K562 (cell line): Measurements from ENCODE around the gene DDX54. TPM values are rescaled to one million over a fixed set of nuclear protein-coding genes. Genes with fewer than 3 reads are reported as not detected.
A peak's percentile ranks its signal among the peaks of the same experiment; 100 is the strongest.

Experiments
- HDAC1 ChIP-seq, 2 experiments: fragments of 450-650 bp; IDR thresholded peaks; 2 replicates each; pipeline ENCODE4 v1.6.1; 2016 to 2017; ENCODE audit warnings: inconsistent platforms in 1 of 2, mild to moderate bottlenecking in 1 of 2, moderate library complexity in 1 of 2
- HLTF ChIP-seq: fragments of 450-650 bp; IDR thresholded peaks from 2 replicates; pipeline ENCODE4 v1.6.1; 2016
- SAP30 ChIP-seq: fragments of 200-600 bp; sonication (generic); IDR thresholded peaks from 2 replicates; pipeline ENCODE4 v1.6.1; 2012; ENCODE audit warnings: borderline replicate concordance, low read depth, mild to moderate bottlenecking, moderate library complexity, low read length, control low read depth, inconsistent platforms; ENCODE audit not compliant: insufficient read depth, poor library complexity, severe bottlenecking
- TAF7 ChIP-seq: fragments of 450-650 bp; IDR thresholded peaks from 2 replicates; pipeline ENCODE4 v1.6.1; 2016; ENCODE audit warnings: missing genetic modification characterization, missing compliant biosample characterization
- ZNF124 ChIP-seq: sonication (generic); formaldehyde crosslinking; IDR thresholded peaks from 2 replicates; pipeline ENCODE4 v1.8.1; 2022; ENCODE audit warnings: missing genetic modification reagents
- ZNF75A ChIP-seq: fragments of 450-650 bp; formaldehyde crosslinking; IDR thresholded peaks from 2 replicates; pipeline ENCODE4 v1.4.0; 2020; ENCODE audit warnings: mild to moderate bottlenecking
- polyA plus RNA-seq, 8 experiments: library from polyadenylated mRNA; depleted of rRNA in 4 of 8; stranded (reverse) in 5 of 8; unstranded in 3 of 8; fragments of >200 nt; fragmentation: Nextera tagmentation in 2 of 8; fragmentation: Illumina TruSeq in 1 of 8; extraction: Ambion mirVana in 2 of 8; extraction: Trizol in 1 of 8; gene quantifications; 2 replicates each; pipeline versions ENCODE4 v1.2.1 to v1.2.3, GENCODE V29; 2011 to 2014; ENCODE audit warnings: inconsistent platforms in 1 of 8, missing spikeins in 1 of 8
- total RNA-seq, 7 experiments: library from RNA; depleted of rRNA in 6 of 7; stranded (reverse); fragments of >200 nt in 6 of 7; fragmentation: Illumina TruSeq in 2 of 7; extraction: Trizol in 2 of 7; gene quantifications; 2 replicates each; pipeline versions ENCODE4 v1.2.1 to v1.2.3, GENCODE V29; 2011 to 2021; ENCODE audit warnings: low replicate concordance in 1 of 7
- TF ChIP-seq, protein P1 (sequence below), 2 experiments: fragments of 450-650 bp; formaldehyde crosslinking in 1 of 2; IDR thresholded peaks; 2 replicates each; pipeline versions ENCODE4 v1.4.0 to v1.6.1; 2014 to 2020; ENCODE audit warnings: mild to moderate bottlenecking in 2 of 2, borderline replicate concordance in 1 of 2, low read depth in 1 of 2
- TF ChIP-seq, protein P2 (sequence below): fragments of 450-650 bp; IDR thresholded peaks from 2 replicates; pipeline ENCODE4 v1.6.1; 2017; ENCODE audit warnings: antibody characterized with exemption, mild to moderate bottlenecking

The DDX54 gene
- total and polyA plus RNA-seq, 9 of the 15 experiments (the other 6 are each of a cell fraction or from before 2014, with no cell fraction given) = 1.4 to 135 (median 51.4) TPM

DNA sequence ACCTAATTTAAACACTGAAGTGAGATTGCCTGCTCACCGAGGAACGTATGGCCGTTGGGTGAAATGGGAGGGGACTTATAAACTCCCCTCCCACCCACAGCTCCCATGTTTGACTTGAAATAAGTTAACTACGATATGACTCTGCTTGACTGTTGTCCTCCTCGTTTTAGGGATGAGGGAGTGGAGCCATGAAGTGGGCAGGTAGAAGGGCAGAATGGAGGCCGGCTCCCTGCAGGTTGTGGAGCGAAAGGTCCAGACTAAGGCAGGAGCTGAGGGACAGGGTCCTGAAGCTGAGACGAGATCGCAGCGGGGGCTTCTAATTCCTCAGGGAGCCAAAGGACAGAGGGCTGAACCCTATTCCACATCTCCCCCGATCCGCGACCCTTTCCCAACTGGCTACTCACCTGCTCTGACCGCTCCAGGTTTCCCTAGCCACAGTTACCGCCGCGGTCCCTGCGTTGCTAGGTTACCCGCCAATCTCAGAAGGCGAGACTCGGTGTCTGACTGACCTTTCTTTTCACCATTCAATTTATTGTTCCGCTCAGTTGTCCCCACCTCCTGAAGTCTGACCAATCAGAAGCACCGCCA is 35.4 kb upstream of the DDX54 start (continued):
- TF ChIP-seq, protein P1, sequence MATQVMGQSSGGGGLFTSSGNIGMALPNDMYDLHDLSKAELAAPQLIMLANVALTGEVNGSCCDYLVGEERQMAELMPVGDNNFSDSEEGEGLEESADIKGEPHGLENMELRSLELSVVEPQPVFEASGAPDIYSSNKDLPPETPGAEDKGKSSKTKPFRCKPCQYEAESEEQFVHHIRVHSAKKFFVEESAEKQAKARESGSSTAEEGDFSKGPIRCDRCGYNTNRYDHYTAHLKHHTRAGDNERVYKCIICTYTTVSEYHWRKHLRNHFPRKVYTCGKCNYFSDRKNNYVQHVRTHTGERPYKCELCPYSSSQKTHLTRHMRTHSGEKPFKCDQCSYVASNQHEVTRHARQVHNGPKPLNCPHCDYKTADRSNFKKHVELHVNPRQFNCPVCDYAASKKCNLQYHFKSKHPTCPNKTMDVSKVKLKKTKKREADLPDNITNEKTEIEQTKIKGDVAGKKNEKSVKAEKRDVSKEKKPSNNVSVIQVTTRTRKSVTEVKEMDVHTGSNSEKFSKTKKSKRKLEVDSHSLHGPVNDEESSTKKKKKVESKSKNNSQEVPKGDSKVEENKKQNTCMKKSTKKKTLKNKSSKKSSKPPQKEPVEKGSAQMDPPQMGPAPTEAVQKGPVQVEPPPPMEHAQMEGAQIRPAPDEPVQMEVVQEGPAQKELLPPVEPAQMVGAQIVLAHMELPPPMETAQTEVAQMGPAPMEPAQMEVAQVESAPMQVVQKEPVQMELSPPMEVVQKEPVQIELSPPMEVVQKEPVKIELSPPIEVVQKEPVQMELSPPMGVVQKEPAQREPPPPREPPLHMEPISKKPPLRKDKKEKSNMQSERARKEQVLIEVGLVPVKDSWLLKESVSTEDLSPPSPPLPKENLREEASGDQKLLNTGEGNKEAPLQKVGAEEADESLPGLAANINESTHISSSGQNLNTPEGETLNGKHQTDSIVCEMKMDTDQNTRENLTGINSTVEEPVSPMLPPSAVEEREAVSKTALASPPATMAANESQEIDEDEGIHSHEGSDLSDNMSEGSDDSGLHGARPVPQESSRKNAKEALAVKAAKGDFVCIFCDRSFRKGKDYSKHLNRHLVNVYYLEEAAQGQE (IDR thresholded peaks at IDR 0.05; ENCODE audit: borderline replicate concordance) = no peak
- TF ChIP-seq, protein P1 (CRISPR knock-in tag; IDR thresholded peaks at IDR 0.05; ENCODE audit: low read depth) = peak; percentile 72; the same call in 1 of the 2 replicates
- TF ChIP-seq HLTF (0 out of 2 replicates have a peak, but pooled peaks have one; percentile 9), TAF7 (tag) (no peak), ZNF124 (CRISPR knock-in tag) (no peak), ZNF75A (CRISPR knock-in tag) (no peak), HDAC1 (IDR thresholded peaks at IDR 0.05) (peak in 1 of 2 experiments; percentile 57; a peak in 1 of 4 replicates), SAP30 (peak; percentile 67)
- TF ChIP-seq, protein P2, sequence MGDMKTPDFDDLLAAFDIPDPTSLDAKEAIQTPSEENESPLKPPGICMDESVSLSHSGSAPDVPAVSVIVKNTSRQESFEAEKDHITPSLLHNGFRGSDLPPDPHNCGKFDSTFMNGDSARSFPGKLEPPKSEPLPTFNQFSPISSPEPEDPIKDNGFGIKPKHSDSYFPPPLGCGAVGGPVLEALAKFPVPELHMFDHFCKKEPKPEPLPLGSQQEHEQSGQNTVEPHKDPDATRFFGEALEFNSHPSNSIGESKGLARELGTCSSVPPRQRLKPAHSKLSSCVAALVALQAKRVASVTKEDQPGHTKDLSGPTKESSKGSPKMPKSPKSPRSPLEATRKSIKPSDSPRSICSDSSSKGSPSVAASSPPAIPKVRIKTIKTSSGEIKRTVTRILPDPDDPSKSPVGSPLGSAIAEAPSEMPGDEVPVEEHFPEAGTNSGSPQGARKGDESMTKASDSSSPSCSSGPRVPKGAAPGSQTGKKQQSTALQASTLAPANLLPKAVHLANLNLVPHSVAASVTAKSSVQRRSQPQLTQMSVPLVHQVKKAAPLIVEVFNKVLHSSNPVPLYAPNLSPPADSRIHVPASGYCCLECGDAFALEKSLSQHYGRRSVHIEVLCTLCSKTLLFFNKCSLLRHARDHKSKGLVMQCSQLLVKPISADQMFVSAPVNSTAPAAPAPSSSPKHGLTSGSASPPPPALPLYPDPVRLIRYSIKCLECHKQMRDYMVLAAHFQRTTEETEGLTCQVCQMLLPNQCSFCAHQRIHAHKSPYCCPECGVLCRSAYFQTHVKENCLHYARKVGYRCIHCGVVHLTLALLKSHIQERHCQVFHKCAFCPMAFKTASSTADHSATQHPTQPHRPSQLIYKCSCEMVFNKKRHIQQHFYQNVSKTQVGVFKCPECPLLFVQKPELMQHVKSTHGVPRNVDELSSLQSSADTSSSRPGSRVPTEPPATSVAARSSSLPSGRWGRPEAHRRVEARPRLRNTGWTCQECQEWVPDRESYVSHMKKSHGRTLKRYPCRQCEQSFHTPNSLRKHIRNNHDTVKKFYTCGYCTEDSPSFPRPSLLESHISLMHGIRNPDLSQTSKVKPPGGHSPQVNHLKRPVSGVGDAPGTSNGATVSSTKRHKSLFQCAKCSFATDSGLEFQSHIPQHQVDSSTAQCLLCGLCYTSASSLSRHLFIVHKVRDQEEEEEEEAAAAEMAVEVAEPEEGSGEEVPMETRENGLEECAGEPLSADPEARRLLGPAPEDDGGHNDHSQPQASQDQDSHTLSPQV = no peak
